Measurements from ENCODE around the gene CSMD2. TPM values are rescaled to one million over a fixed set of nuclear protein-coding genes. Genes with fewer than 3 reads are reported as not detected.

CSMD2 gene
- total and polyA plus RNA-seq, 2 of the 4 experiments (the other 2 are of a cell fraction), result under 0.01 to 0.36 TPM

DNA sequence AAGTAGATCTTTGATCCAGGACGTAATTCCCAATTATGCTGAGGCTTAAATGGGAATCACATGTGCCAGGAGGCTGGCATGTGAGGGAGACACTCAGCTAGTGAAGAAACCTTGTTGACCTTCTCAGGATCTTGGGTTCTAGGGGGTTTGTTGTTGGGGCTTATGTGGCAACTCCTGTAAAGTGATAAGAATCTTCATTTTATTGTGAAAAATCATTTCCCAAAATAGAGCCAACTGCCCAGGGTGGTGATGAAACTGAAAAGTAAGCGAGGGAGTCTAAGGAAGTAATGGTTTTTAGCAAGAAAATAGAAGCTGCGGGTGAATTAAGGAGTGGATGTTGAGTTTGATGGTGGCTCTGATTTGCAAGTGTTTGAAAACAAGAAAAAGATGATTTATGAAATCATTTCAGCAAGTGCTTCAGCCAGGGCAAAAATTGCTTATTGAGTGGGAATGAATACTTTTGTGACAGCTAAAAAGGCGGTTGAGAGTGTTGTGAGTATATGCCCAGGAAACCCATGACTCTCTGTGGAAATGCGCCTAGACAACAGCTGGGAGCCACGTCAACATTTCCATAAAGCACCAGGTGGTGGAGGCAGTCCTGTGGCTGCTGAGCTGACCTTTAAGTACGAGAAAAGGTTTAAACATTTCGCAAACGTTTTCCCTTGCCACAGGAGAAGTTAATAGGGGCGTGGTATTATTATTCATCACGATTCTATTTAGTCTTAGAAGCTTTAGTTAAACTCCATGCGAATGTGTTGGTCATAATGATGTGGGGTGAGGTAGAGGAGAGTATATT, 198.5 kb downstream of the CSMD2 start:
- Histone ChIP-seq H3K4ac (ENCODE audit: low read depth, low read length) (no peak overlapping the region), H2BK15ac (ENCODE audit: low read depth, low read length) (no peak overlapping the region), H3K14ac (replicated peaks; ENCODE audit: low read depth, low read length) (no peak overlapping the region), H3K27ac (ENCODE audit: insufficient read depth, low read length) (no peak overlapping the region), H3K36me3 (ENCODE audit: control insufficient read depth, insufficient read depth, low read length) (no peaks in the 10 kb centered on the region), H3K56ac (ENCODE audit: extremely low read depth, insufficient read depth, low read length) (no peak overlapping the region), H4K5ac (ENCODE audit: low read depth, low read length) (no peak overlapping the region), H3K9me3 (ENCODE audit: control insufficient read depth, insufficient read depth, low read length) (peaks cover 21% of the 10 kb centered on the region), H4K20me1 (ENCODE audit: insufficient read depth, low read length) (no peaks in the 10 kb centered on the region), H4K91ac (ENCODE audit: insufficient read depth, low read depth, low read length) (no peak overlapping the region), H2BK120ac (ENCODE audit: low read depth, low read length) (no peak overlapping the region), H3K18ac (ENCODE audit: low read depth, low read length) (no peak overlapping the region), H2AK9ac (replicated peaks; ENCODE audit: low read depth, low read length, poor library complexity) (no peak overlapping the region), H3K27me3 (ENCODE audit: control insufficient read depth, insufficient read depth, low read length) (no peaks in the 10 kb centered on the region), H4K8ac (ENCODE audit: low read depth in 2 of 2, low read length in 2 of 2) (no peak overlapping the region), H2BK5ac (ENCODE audit: low read depth, low read length, poor library complexity, severe bottlenecking) (no peak overlapping the region), H2AFZ (replicated peaks; ENCODE audit: low read length, poor library complexity) (no peak overlapping the region), H3K23ac (ENCODE audit: low read depth, low read length) (no peak overlapping the region), H3K9me1 (ENCODE audit: insufficient read depth, low read length) (no peaks in the 10 kb centered on the region), H3K4me3 (ENCODE audit: insufficient read depth, low read depth, low read length) (no peak overlapping the region), H2BK20ac (ENCODE audit: low read depth, low read length) (no peak overlapping the region), H3K4me1 (ENCODE audit: control insufficient read depth, insufficient read depth, low read length) (no peaks in the 10 kb centered on the region), H3K79me1 (ENCODE audit: low read depth in 1 of 2, low read length in 2 of 2) (no peaks in the 10 kb centered on the region), H3K9ac (ENCODE audit: low read depth, low read length) (no peak overlapping the region), H3K4me2 (ENCODE audit: low read depth, low read length) (no peak overlapping the region), H2AK5ac (ENCODE audit: low read depth, low read length) (no peak overlapping the region)
- no TSS peak for BruUV-seq (replicated peaks)
- CTCF ChIA-PET, result no interaction called here
- DNase-seq (peak; percentile 53), ATAC-seq (ENCODE audit: low read depth) (no peak)
- POLR2A ChIA-PET (ENCODE audit: unreplicated experiment), result no interaction called here
- intact Hi-C loops (cut with micrococcal nuclease) (no loop called here), in situ Hi-C loops (cut with MboI; ENCODE audit: low sequenced_read_pairs) (no loop called here), dilution Hi-C loops (cut with HindIII; ENCODE audit: low sequenced_read_pairs, unreplicated experiment) (no loop called here)
- 44% methylated on average over 3 of the region's 12 CpGs; no CpG with 5 or more reads in 1 of the 2 experiments for WGBS, 2 experiments (ENCODE audit: extremely low coverage in 2 of 2, insufficient read length in 1 of 2)
- TF ChIP-seq MAFK (IDR thresholded peaks at IDR 0.05; ENCODE audit: low read depth, low read length) (no peak), FOS (IDR thresholded peaks at IDR 0.05; ENCODE audit: low read depth, low read length) (no peak), RAD21 (IDR thresholded peaks at IDR 0.05; ENCODE audit: low read length) (no peak), BHLHE40 (IDR thresholded peaks at IDR 0.05; ENCODE audit: low read depth, low read length) (no peak), RCOR1 (IDR thresholded peaks at IDR 0.05; ENCODE audit: insufficient replicate concordance, low read length) (no peak), MAZ (IDR thresholded peaks at IDR 0.05; ENCODE audit: borderline replicate concordance, low read depth, low read length) (no peak), NFE2L2 (IDR thresholded peaks at IDR 0.05; ENCODE audit: low read depth, low read length) (no peak), MXI1 (IDR thresholded peaks at IDR 0.05; ENCODE audit: borderline replicate concordance, low read depth, low read length) (no peak), CHD1 (IDR thresholded peaks at IDR 0.05; ENCODE audit: low read depth, low read length) (no peak), RFX5 (IDR thresholded peaks at IDR 0.05; ENCODE audit: low read depth, low read length) (no peak), SMC3 (IDR thresholded peaks at IDR 0.05; ENCODE audit: low read depth, low read length) (no peak), POLR2A (IDR thresholded peaks at IDR 0.05; ENCODE audit: low read depth, low read length) (no peak), CEBPB (IDR thresholded peaks at IDR 0.05; ENCODE audit: low read depth, low read length) (no peak)
- TF ChIP-seq, protein P1, sequence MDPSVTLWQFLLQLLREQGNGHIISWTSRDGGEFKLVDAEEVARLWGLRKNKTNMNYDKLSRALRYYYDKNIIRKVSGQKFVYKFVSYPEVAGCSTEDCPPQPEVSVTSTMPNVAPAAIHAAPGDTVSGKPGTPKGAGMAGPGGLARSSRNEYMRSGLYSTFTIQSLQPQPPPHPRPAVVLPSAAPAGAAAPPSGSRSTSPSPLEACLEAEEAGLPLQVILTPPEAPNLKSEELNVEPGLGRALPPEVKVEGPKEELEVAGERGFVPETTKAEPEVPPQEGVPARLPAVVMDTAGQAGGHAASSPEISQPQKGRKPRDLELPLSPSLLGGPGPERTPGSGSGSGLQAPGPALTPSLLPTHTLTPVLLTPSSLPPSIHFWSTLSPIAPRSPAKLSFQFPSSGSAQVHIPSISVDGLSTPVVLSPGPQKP (IDR thresholded peaks at IDR 0.05; ENCODE audit: borderline replicate concordance, low read depth, low read length), result no peak
- TF ChIP-seq, protein P2, sequence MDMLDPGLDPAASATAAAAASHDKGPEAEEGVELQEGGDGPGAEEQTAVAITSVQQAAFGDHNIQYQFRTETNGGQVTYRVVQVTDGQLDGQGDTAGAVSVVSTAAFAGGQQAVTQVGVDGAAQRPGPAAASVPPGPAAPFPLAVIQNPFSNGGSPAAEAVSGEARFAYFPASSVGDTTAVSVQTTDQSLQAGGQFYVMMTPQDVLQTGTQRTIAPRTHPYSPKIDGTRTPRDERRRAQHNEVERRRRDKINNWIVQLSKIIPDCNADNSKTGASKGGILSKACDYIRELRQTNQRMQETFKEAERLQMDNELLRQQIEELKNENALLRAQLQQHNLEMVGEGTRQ (IDR thresholded peaks at IDR 0.05; ENCODE audit: low read depth, low read length), result no peak
- TF ChIP-seq, protein P3, sequence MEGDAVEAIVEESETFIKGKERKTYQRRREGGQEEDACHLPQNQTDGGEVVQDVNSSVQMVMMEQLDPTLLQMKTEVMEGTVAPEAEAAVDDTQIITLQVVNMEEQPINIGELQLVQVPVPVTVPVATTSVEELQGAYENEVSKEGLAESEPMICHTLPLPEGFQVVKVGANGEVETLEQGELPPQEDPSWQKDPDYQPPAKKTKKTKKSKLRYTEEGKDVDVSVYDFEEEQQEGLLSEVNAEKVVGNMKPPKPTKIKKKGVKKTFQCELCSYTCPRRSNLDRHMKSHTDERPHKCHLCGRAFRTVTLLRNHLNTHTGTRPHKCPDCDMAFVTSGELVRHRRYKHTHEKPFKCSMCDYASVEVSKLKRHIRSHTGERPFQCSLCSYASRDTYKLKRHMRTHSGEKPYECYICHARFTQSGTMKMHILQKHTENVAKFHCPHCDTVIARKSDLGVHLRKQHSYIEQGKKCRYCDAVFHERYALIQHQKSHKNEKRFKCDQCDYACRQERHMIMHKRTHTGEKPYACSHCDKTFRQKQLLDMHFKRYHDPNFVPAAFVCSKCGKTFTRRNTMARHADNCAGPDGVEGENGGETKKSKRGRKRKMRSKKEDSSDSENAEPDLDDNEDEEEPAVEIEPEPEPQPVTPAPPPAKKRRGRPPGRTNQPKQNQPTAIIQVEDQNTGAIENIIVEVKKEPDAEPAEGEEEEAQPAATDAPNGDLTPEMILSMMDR (conservative IDR thresholded peaks at IDR 0.05; ENCODE audit: low read depth, low read length), result no peak
